Natural killer cell treated with Interleukin-12 subunit alpha and Interleukin-12 subunit beta and Interleukin-15 and Interleukin-18, amount 100 ng/mL, for 72 hours (primary cell): ENCODE data around the gene CNDP1. TPM values are rescaled to one million over a fixed set of nuclear protein-coding genes. Genes with fewer than 3 reads are reported as not detected.
"Not testable (repeated sequence)": the region's sequence is repeated elsewhere in the genome, so short reads cannot be mapped to it uniquely, and the experiment has no call there.

Experiments used
- ATAC-seq, 2 donors: fragments of 150-1000 bp; cut with Tn5 transposase in 1 of 2; sonication (Bioruptor Pico), chemical (Tn5 transposase) in 1 of 2; 2 replicates each; pipeline ENCODE4 v1.10.0; 2021
- DNase-seq: peaks from one replicate; pipeline ENCODE4 v3.0.0; 2022; ENCODE audit warnings: low spot score
- H3K27ac Mint-ChIP-seq, 2 donors: 1 replicate in 1 of 2; 2 replicates in 1 of 2; pipeline ENCODE4 v1.8.0; 2022; ENCODE audit warnings: mixed read lengths in 2 of 2, mild to moderate bottlenecking in 1 of 2, moderate library complexity in 1 of 2
- H3K27me3 Mint-ChIP-seq, 2 donors: 1 replicate in 1 of 2; 2 replicates in 1 of 2; pipeline ENCODE4 v1.8.0; 2022; ENCODE audit warnings: mixed read lengths in 2 of 2
- H3K36me3 Mint-ChIP-seq: one replicate; pipeline ENCODE4 v1.8.0; 2022; ENCODE audit warnings: mixed read lengths
- H3K4me1 Mint-ChIP-seq, 2 donors: 1 replicate in 1 of 2; 2 replicates in 1 of 2; pipeline ENCODE4 v1.8.0; 2022; ENCODE audit warnings: low read depth in 2 of 2, mixed read lengths in 2 of 2, mild to moderate bottlenecking in 1 of 2
- H3K4me3 Mint-ChIP-seq: one replicate; pipeline ENCODE4 v1.8.0; 2022; ENCODE audit warnings: mixed read lengths
- H3K9me3 Mint-ChIP-seq: 2 replicates; pipeline ENCODE4 v1.8.0; 2022; ENCODE audit warnings: mixed read lengths
- total RNA-seq, 2 donors: library from RNA; stranded (reverse); gene quantifications; one replicate each; pipeline ENCODE4 v1.2.3, GENCODE V29; 2022

Gene CNDP1
- total RNA-seq, 2 donors from 2014 or later = 0.57 TPM; not detected in 1

- no peaks in the 10 kb centered on the region for H3K4me1 Mint-ChIP-seq
- no peaks in the 10 kb centered on the region for H3K36me3 Mint-ChIP-seq
- peaks cover 15 to 20% of the 10 kb centered on the region in 2 donors for H3K27me3 Mint-ChIP-seq
- H3K27ac Mint-ChIP-seq = no peak overlapping the region
- H3K4me3 Mint-ChIP-seq = no peak overlapping the region
- no peak for ATAC-seq
- DNase-seq = no peak
- H3K9me3 Mint-ChIP-seq = peaks cover 2% of the 10 kb centered on the region
Measured at GRCh38 chr18:74551452-74551851, 17.2 kb downstream of the CNDP1 start.

- H3K4me3 Mint-ChIP-seq = no peak overlapping the region
- H3K27ac Mint-ChIP-seq = no peak overlapping the region
- no peaks in the 10 kb centered on the region for H3K4me1 Mint-ChIP-seq
- ATAC-seq (peak; percentile 84 to 90), DNase-seq (peak; percentile 77)
- peaks cover 2% of the 10 kb centered on the region for H3K9me3 Mint-ChIP-seq
- H3K36me3 Mint-ChIP-seq = no peaks in the 10 kb centered on the region
- peaks cover 15 to 20% of the 10 kb centered on the region in 2 donors for H3K27me3 Mint-ChIP-seq
Measured at GRCh38 chr18:74551936-74552555, 17.7 kb downstream of the CNDP1 start.

- Mint-ChIP-seq H3K27ac (no peak overlapping the region), H3K9me3 (no peaks in the 10 kb centered on the region), H3K27me3 (peaks cover 12 to 20% of the 10 kb centered on the region in 2 donors), H3K4me3 (no peak overlapping the region), H3K4me1 (no peaks in the 10 kb centered on the region), H3K36me3 (no peaks in the 10 kb centered on the region)
- no peak for DNase-seq
- no peak for ATAC-seq
Measured at GRCh38 chr18:74556126-74556525, 21.8 kb downstream of the CNDP1 start.

- no peak for ATAC-seq
- no peak for DNase-seq
- no peak overlapping the region for H3K27ac Mint-ChIP-seq
Measured at GRCh38 chr18:74558096-74558495, 23.8 kb downstream of the CNDP1 start.

GRCh38 chr18:74562131-74562730 lies 27.9 kb downstream of the CNDP1 start:
- Mint-ChIP-seq H3K4me3 (no peak overlapping the region), H3K27ac (no peak overlapping the region), H3K9me3 (no peaks in the 10 kb centered on the region), H3K36me3 (peaks cover 5% of the 10 kb centered on the region), H3K4me1 (no peaks in the 10 kb centered on the region), H3K27me3 (peaks cover 3 to 7% of the 10 kb centered on the region in 2 donors)
- ATAC-seq (no peak), DNase-seq (no peak)

More at GRCh38 chr18:74558096-74558495, 23.8 kb downstream of the CNDP1 start:
- no peaks in the 10 kb centered on the region for H3K36me3 Mint-ChIP-seq
- H3K4me1 Mint-ChIP-seq = no peaks in the 10 kb centered on the region
- peaks cover 12 to 18% of the 10 kb centered on the region in 2 donors for H3K27me3 Mint-ChIP-seq
- H3K4me3 Mint-ChIP-seq = no peak overlapping the region
- no peaks in the 10 kb centered on the region for H3K9me3 Mint-ChIP-seq

GRCh38 chr18:74562775-74563174 lies 28.5 kb downstream of the CNDP1 start:
- Mint-ChIP-seq H3K4me3 (no peak overlapping the region), H3K9me3 (no peaks in the 10 kb centered on the region), H3K4me1 (no peaks in the 10 kb centered on the region), H3K27ac (no peak overlapping the region), H3K36me3 (peaks cover 5% of the 10 kb centered on the region), H3K27me3 (peaks cover 3 to 12% of the 10 kb centered on the region in 2 donors)
- peak in 1 of 2 donors; percentile 32 for ATAC-seq
- no peak for DNase-seq

- Mint-ChIP-seq H3K4me3 (no peak overlapping the region), H3K27me3 (peaks cover 14 to 24% of the 10 kb centered on the region in 2 donors), H3K27ac (no peak overlapping the region), H3K36me3 (peaks cover 5% of the 10 kb centered on the region), H3K9me3 (no peaks in the 10 kb centered on the region), H3K4me1 (no peaks in the 10 kb centered on the region)
- ATAC-seq = no peak
- DNase-seq = no peak
Measured at GRCh38 chr18:74563999-74564398, 29.7 kb downstream of the CNDP1 start.

- H3K9me3 Mint-ChIP-seq, H3K27ac Mint-ChIP-seq, H3K4me1 Mint-ChIP-seq, H3K4me3 Mint-ChIP-seq, H3K36me3 Mint-ChIP-seq, DNase-seq, ATAC-seq: not testable (repeated sequence)
- H3K27me3 Mint-ChIP-seq = peaks cover 17 to 31% of the 10 kb centered on the region in 2 donors
Measured at GRCh38 chr18:74565164-74565563, 30.9 kb downstream of the CNDP1 start.

GRCh38 chr18:74565993-74566392 lies 31.7 kb downstream of the CNDP1 start:
- not testable (repeated sequence) for H3K36me3 Mint-ChIP-seq, DNase-seq, H3K4me1 Mint-ChIP-seq, H3K4me3 Mint-ChIP-seq, H3K9me3 Mint-ChIP-seq, H3K27ac Mint-ChIP-seq, ATAC-seq
- H3K27me3 Mint-ChIP-seq = peaks cover 22 to 38% of the 10 kb centered on the region in 2 donors

- Mint-ChIP-seq H3K36me3 (peaks cover 5% of the 10 kb centered on the region), H3K27me3 (peaks cover 18 to 40% of the 10 kb centered on the region in 2 donors), H3K4me1 (no peaks in the 10 kb centered on the region), H3K27ac (no peak overlapping the region), H3K4me3 (no peak overlapping the region), H3K9me3 (no peaks in the 10 kb centered on the region)
- no peak for ATAC-seq
- no peak for DNase-seq
Measured at GRCh38 chr18:74567822-74568221, 33.5 kb downstream of the CNDP1 start.

- Mint-ChIP-seq H3K36me3 (peaks cover 5% of the 10 kb centered on the region), H3K4me1 (no peaks in the 10 kb centered on the region), H3K9me3 (no peaks in the 10 kb centered on the region), H3K27ac (no peak overlapping the region), H3K4me3 (no peak overlapping the region), H3K27me3 (peaks cover 22 to 45% of the 10 kb centered on the region in 2 donors)
- DNase-seq (no peak), ATAC-seq (no peak)
Measured at GRCh38 chr18:74569401-74569800, 35.1 kb downstream of the CNDP1 start.

- H3K36me3 Mint-ChIP-seq = peaks cover 5% of the 10 kb centered on the region
- no peaks in the 10 kb centered on the region for H3K9me3 Mint-ChIP-seq
- ATAC-seq = no peak
- H3K4me1 Mint-ChIP-seq = no peaks in the 10 kb centered on the region
- H3K27ac Mint-ChIP-seq = no peak overlapping the region
- H3K27me3 Mint-ChIP-seq = peaks cover 28 to 50% of the 10 kb centered on the region in 2 donors
- no peak overlapping the region for H3K4me3 Mint-ChIP-seq
- no peak for DNase-seq
Measured at GRCh38 chr18:74570266-74570665, 36.0 kb downstream of the CNDP1 start.

- Mint-ChIP-seq H3K36me3 (no peaks in the 10 kb centered on the region), H3K27ac (no peak overlapping the region), H3K4me3 (no peak overlapping the region), H3K9me3 (no peaks in the 10 kb centered on the region), H3K27me3 (peaks cover 28 to 50% of the 10 kb centered on the region in 2 donors), H3K4me1 (no peaks in the 10 kb centered on the region)
- no peak for ATAC-seq
- no peak for DNase-seq
Measured at GRCh38 chr18:74571895-74572680, 37.8 kb downstream of the CNDP1 start.

GRCh38 chr18:74573053-74573452 lies 38.8 kb downstream of the CNDP1 start:
- ATAC-seq (no peak), DNase-seq (no peak)
- H3K27me3 Mint-ChIP-seq = peaks cover 26 to 43% of the 10 kb centered on the region in 2 donors
- H3K4me3 Mint-ChIP-seq = no peak overlapping the region
- no peak overlapping the region for H3K27ac Mint-ChIP-seq
- no peaks in the 10 kb centered on the region for H3K4me1 Mint-ChIP-seq
- H3K9me3 Mint-ChIP-seq = no peaks in the 10 kb centered on the region
- H3K36me3 Mint-ChIP-seq = no peaks in the 10 kb centered on the region
